Amniotic epithelial cell (primary cell): ENCODE results near the gene ANO9.

Experiments
- DNase-seq: peaks from one replicate; pipeline ENCODE4 v3.0.0-alpha.2; 2010; ENCODE audit warnings: low read depth

Gene ANO9

DNA sequence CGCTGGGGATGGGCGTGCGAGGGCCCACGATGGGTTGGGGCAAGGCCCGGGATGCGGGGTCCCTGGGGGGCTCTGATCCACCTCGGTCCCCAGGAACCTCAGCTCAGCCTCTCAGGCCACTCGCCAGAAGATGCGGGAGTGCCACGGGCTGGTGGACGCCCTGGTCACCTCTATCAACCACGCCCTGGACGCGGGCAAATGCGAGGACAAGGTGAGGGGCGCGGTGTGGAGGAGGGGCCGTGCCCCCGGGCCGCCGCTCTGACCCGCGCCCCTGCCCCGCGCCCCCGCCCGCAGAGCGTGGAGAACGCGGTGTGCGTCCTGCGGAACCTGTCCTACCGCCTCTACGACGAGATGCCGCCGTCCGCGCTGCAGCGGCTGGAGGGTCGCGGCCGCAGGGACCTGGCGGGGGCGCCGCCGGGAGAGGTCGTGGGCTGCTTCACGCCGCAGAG, 41.5 kb downstream of the ANO9 start:
- no peak for DNase-seq

- no peak for DNase-seq
These were observed 42.0 kb downstream of the ANO9 start for GRCh38 chr11:399731-400211.

DNA sequence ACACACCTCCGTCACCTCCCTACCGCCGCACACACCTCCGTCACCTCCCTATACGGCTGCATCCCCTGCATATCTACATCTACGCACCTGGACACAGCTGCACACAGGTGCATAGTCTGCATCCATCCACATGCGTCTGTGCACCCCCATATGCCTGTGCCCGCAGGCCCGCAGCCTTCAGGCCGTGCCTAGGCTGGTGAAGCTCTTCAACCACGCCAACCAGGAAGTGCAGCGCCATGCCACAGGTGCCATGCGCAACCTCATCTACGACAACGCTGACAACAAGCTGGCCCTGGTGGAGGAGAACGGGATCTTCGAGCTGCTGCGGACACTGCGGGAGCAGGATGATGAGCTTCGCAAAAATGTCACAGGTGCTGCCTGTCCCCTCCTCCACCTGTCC, 43.0 kb downstream of the ANO9 start:
- DNase-seq, result no peak

DNA sequence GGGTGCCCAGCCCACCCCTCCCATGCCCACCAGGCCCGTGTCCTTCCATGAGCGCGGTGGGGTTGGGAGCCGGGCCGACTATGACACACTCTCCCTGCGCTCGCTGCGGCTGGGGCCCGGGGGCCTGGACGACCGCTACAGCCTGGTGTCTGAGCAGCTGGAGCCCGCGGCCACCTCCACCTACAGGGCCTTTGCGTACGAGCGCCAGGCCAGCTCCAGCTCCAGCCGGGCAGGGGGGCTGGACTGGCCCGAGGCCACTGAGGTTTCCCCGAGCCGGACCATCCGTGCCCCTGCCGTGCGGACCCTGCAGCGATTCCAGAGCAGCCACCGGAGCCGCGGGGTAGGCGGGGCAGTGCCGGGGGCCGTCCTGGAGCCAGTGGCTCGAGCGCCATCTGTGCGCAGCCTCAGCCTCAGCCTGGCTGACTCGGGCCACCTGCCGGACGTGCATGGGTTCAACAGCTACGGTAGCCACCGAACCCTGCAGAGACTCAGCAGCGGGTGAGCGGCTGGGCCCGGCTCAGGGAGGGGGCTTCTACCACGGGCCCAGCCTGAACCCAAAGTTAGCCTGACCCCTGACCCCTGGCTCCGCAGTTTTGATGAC, 44.8 kb downstream of the ANO9 start:
- peak; percentile 49 for DNase-seq

DNA sequence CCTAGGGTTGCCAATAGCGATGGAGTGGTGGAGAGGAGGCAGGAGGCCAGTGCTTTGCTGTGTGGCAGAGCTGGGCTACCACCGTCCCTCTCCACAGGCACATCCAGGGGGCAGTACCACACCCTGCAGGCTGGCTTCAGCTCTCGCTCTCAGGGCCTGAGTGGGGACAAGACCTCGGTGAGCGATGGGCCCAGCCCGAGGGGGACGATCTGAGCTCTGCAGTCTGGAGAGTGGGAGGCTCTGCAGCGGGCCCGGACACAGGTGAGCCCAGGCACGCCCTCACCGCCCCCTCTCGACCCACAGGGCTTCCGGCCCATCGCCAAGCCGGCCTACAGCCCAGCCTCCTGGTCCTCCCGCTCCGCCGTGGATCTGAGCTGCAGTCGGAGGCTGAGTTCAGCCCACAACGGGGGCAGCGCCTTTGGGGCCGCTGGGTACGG, 45.3 kb downstream of the ANO9 start:
- peak; percentile 13 for DNase-seq

DNA sequence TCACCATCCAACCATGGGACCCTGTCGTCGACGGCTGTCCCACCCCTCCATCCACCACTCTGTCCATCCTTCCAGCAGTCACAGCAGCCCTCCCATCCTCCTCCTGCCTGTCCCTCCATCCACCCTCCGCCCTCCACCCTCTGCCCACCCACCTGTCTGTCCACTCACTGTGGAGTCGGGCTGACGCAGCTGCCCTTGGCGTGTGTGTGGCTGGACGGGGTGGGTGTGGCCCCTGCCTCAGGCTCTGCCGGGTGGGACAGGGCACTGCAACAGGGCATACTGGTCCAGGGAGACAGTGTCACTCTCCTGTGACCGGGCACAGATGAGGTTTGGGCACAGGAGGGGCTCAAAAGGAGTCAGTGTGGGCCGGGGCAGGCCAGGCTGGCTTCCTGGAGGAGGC, 45.9 kb downstream of the ANO9 start:
- no peak for DNase-seq

GRCh38 chr11:394858-395655, 46.8 kb downstream of the ANO9 start:
- DNase-seq, result no peak

GRCh38 chr11:394034-394857, 47.6 kb downstream of the ANO9 start, which contains the start of gene PKP3:
TSS of gene PKP3 (plus strand) at chr11:394209. CDS start at chr11:394293, 84 bp downstream.
- peak; percentile 67 for DNase-seq

DNA sequence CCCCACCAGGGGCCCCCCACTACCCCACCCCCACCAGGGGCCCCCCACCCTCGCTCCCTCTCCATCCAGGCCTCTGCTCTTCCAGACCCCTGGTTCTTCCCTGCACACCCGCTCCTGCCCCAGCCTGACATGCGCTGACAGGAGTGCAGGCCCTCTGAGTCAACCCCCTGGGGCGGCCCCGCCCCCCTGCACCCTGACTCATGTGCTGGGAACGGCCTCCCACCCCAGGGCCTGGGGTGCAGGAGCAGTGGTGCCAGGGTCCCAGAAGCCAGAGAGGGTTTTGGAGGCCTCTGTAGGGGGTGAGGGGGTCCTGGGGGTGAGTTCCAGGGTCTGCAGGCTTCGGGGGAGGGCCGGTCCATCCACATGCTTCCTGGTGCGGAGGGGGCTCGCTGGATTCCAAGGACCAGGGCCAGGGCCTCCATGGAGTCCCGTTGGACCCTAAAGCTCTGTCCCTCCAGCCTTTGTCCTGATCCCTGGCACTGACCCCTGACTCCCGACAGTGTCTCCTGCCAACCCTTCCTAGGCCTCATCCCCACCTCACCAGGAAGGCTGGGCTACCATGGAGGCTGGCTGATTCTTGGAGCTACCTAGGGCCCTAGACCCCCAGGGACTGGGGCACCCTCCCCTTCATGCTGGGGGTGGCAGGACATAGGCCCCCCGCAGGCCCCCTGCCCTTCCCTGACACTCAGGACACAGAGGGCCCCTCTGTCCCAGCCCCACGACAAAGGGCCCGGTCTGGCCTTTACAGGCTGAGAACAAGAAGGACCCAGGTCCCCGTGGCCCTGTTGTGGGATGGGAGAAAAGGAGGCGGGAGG, 48.4 kb downstream of the ANO9 start:
- peak; percentile 81 for DNase-seq

GRCh38 chr11:392102-392777, 49.6 kb downstream of the ANO9 start:
- no peak for DNase-seq

GRCh38 chr11:391117-392017, 50.4 kb downstream of the ANO9 start:
- DNase-seq, result no peak

DNA sequence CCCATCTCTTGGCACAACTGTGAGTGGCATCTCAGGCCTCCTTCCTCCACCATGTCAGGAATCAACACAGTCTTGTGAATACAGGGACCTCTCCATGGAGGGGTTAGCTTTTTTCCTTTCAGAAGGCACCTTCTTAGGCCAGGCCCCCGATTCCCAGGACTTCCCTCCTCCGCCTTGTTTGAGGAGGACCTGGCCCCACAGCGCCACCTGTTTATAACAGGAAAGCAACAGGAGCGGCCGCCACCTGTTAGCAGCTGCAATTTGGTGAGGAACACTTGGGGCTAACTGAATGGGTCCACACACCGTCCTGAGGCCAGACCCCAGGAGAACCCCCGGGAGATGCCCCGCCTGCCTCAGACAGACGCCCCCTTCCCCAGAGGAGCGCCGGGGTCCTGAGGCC, 51.6 kb downstream of the ANO9 start:
- no peak for DNase-seq

GRCh38 chr11:389369-389768, 52.4 kb downstream of the ANO9 start:
- DNase-seq, result peak; percentile 69

- no peak for DNase-seq
These were observed 54.5 kb downstream of the ANO9 start for GRCh38 chr11:387193-387793.

- DNase-seq, result no peak
These were observed 55.3 kb downstream of the ANO9 start for GRCh38 chr11:386483-386882.

- no peak for DNase-seq
These were observed 56.0 kb downstream of the ANO9 start for GRCh38 chr11:385594-386351.

DNA sequence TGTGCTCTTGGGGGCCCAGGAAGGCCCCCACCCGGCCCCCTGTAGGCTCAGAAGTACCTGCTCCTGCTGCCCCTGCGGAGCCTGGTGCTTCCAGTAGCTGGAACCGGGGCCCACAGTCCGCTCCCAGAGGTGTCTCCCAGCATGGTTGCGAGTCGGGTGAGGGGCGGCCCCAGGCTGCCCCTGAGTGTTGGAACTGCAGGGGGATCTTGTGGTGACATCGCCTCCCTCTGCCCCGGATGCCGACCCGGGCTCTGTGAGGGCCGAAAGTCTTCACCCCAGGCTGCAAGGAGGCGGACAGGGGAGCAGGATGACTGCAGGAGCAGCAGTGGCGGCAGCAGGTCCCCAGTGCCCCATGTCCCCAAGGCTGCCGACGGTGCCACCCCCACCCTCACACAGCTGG, 57.3 kb downstream of the ANO9 start:
- DNase-seq, result no peak

GRCh38 chr11:383431-383830, 58.4 kb downstream of the ANO9 start:
- no peak for DNase-seq
